ENCODE measurements around the gene DAZAP1. TPM values are rescaled to one million over a fixed set of nuclear protein-coding genes. Genes with fewer than 3 reads are reported as not detected.

The DAZAP1 gene
- total and polyA plus RNA-seq, 7 experiments from 2014 or later, result 5.0 to 227 (median 138) TPM

DNA sequence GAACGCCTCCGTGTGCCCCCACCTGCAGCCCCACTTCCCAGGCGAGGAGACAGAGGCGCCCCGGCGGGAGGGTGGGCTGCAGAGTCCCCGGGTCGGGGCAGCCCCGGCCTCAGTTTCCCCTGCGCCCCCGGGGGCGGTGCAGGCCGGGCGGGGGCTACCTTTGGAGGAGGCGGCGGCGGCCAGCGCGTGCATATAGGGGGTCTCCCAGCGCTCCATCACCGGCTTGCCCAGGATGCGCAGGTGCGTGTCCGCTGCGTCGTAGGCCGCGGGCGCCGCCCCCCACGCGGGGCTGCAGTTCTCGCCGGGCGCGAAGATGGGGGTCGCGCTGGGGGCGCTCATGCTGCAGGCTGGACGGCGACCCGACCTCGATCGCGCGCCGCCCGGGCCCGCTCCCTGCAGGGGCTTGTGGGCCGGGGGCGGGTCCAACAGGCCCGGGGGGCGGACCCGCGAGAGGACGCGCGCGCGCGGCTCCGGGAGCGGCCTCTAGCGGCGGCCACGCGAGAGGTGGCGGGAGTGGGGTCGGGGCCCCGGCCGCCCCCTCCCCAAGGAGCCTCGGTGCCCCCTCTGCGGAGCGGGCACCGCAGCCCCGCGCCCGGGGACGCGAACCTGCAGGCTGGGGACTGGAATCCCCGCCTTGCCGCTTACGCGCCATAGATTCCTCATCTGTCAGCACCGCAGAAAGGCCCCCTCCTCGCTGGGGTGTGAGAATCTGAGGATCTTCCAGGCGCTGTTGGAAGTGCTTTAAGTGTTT, 6.1 kb upstream of the DAZAP1 start, which contains the start of gene GAMT:
GAMT (minus strand) TSS at position 405 of the 751 bp plus-strand sequence; CDS start at position 339, 66 bp downstream.
- Histone ChIP-seq H3K27ac (ENCODE audit: low read depth, low read length) (peak within 1 kb of the TSS; percentile 59), H3K36me3 (ENCODE audit: control insufficient read depth in 2 of 3, insufficient read depth in 3 of 3, low read length in 3 of 3) (peaks cover 0 to 4% (median 0%) of the 10 kb centered on the region in 3 experiments), H3K4me3 (ENCODE audit: low read length) (peak within 1 kb of the TSS; percentile 58), H3K4me1 (ENCODE audit: control insufficient read depth in 2 of 2, insufficient read depth in 2 of 2, low read length in 2 of 2) (peaks cover 3 to 20% of the 10 kb centered on the region in 2 donors), H3K27me3 (ENCODE audit: control insufficient read depth in 2 of 2, insufficient read depth in 2 of 2, low read length in 2 of 2) (no peaks in the 10 kb centered on the region), H3K9me3 (ENCODE audit: control insufficient read depth in 2 of 3, low read length in 3 of 3) (no peaks in the 10 kb centered on the region)
- Mint-ChIP-seq H3K9me3 (no peaks in the 10 kb centered on the region), H3K4me3 (peak within 1 kb of the TSS; percentile 60 to 86 (median 77)), H3K27ac (peak within 1 kb of the TSS in 4 of 9 donors; percentile 38 to 72 (median 56)), H3K36me3 (no peaks in the 10 kb centered on the region), H3K4me1 (peaks cover 0 to 20% (median 12%) of the 10 kb centered on the region in 7 donors), H3K27me3 (peaks cover 0 to 9% (median 0%) of the 10 kb centered on the region in 5 donors)
- ChIA-PET POLR2A (no interaction called here), CTCF (no interaction called here)
- peak; percentile 88 for ATAC-seq
- intact Hi-C loops (cut with micrococcal nuclease), result loop anchor here (1.0 to 10.0 kb wide), 4 partner anchors 126 to 737 kb away; partner anchors contain the start of genes ATP5F1D (in 1 of the 2), CNN2 (in 1 of the 2), FAM174C (in 1 of the 2) and MIDN (in 1 of the 2)
- DNase-seq, result peak; percentile 28 to 71 (median 56)

DNA sequence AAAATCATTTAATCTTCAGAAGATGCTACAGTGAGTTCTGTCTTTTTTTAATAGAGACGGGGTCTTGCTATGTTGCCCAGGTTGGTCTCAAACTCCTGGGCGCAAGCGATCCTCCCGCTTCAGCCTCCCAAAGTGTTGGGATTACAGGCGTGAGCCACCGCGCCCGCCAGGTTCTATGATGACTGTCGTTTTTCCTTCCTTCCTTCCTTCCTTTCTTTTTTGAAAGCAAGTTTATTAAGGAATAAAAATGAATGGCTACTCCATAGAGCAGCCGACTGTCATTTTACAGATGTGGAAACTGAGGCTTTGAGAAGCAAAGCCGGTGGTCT, 5.5 kb upstream of the DAZAP1 start:
- ChIA-PET POLR2A (interaction anchor here (0.8 kb wide), 1 partner anchor 319 kb away, joined by 3 read pairs; no protein-coding TSS in a partner anchor), CTCF (interaction anchor here (1.2 kb wide), 1 partner anchor 12 kb away, joined by 3 read pairs; no protein-coding TSS in a partner anchor)
- Histone ChIP-seq H3K4me1 (ENCODE audit: control insufficient read depth in 2 of 2, insufficient read depth in 2 of 2, low read length in 2 of 2) (peaks cover 7 to 21% of the 10 kb centered on the region in 2 donors), H3K4me3 (ENCODE audit: low read length) (peak overlapping the region; percentile 58), H3K27me3 (ENCODE audit: control insufficient read depth in 2 of 2, insufficient read depth in 2 of 2, low read length in 2 of 2) (no peaks in the 10 kb centered on the region), H3K27ac (ENCODE audit: low read depth, low read length) (peak overlapping the region; percentile 59), H3K9me3 (ENCODE audit: control insufficient read depth in 2 of 3, low read length in 3 of 3) (no peaks in the 10 kb centered on the region), H3K36me3 (ENCODE audit: control insufficient read depth in 2 of 3, insufficient read depth in 3 of 3, low read length in 3 of 3) (peaks cover 0 to 4% (median 0%) of the 10 kb centered on the region in 3 experiments)
- ATAC-seq (no peak), DNase-seq (no peak)
- Mint-ChIP-seq H3K4me3 (peak overlapping the region; percentile 49 to 86 (median 60)), H3K36me3 (no peaks in the 10 kb centered on the region), H3K27me3 (peaks cover 0 to 9% (median 0%) of the 10 kb centered on the region in 5 donors), H3K9me3 (no peaks in the 10 kb centered on the region), H3K4me1 (peaks cover 0 to 25% (median 15%) of the 10 kb centered on the region in 7 donors), H3K27ac (peak overlapping the region in 2 of 9 donors; percentile 38 to 40)
- intact Hi-C loops (cut with micrococcal nuclease), result loop anchor here (1.0 to 10.0 kb wide), 4 partner anchors 127 to 737 kb away; partner anchors contain the start of genes ATP5F1D (in 1 of the 2), CNN2 (in 1 of the 2), FAM174C (in 1 of the 2) and MIDN (in 1 of the 2)

DNA sequence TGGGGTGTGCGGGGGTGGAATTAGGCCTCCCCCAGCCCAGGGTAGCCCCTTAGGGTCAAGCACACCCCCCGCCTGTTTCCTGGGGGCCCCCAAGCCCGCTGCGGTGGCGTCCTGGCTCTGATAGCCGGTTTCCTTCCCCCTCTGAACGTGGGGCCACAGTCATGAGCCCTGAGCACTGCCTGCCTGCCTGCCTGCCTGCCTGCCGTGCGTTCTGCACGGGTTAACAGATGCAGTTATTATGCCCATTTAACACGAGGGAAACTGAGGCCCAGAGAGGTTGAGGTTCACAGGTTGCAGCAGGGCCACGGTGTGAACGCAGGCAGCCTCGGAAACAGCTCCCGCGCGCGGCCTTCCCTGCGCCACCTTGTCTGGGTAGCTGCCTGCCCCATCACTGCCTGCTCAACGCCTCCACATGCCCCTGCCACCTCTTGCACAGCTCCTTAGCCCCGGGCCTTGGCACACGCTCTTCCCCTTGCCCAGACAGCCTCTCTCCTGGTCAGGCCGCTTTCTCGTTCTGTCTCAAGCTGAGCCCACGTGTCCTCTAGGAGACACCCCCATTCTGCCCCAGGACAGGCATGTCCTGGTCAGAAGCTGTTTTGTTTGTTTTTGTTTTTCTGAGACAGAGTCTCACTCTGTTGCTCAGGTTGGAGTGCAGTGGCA, 4.8 kb upstream of the DAZAP1 start:
- Mint-ChIP-seq H3K4me1 (peaks cover 0 to 28% (median 15%) of the 10 kb centered on the region in 7 donors), H3K9me3 (no peaks in the 10 kb centered on the region), H3K4me3 (peak overlapping the region; percentile 68 to 87 (median 80)), H3K27me3 (peaks cover 0 to 9% (median 0%) of the 10 kb centered on the region in 5 donors), H3K36me3 (no peaks in the 10 kb centered on the region), H3K27ac (peak overlapping the region in 6 of 9 donors; percentile 29 to 72 (median 61))
- intact Hi-C loops (cut with micrococcal nuclease), result loop anchor here (10.0 kb wide), 3 partner anchors 158 to 738 kb away; partner anchors contain the start of genes ATP5F1D (in 1 of the 2), CNN2 (in 1 of the 2), MIDN (in 1 of the 2) and RNF126 (in 1 of the 2)
- Histone ChIP-seq H3K4me3 (ENCODE audit: low read length) (no peak overlapping the region), H3K27ac (ENCODE audit: low read depth, low read length) (no peak overlapping the region), H3K27me3 (ENCODE audit: control insufficient read depth in 2 of 2, insufficient read depth in 2 of 2, low read length in 2 of 2) (no peaks in the 10 kb centered on the region), H3K4me1 (ENCODE audit: control insufficient read depth in 2 of 2, insufficient read depth in 2 of 2, low read length in 2 of 2) (peaks cover 7 to 23% of the 10 kb centered on the region in 2 donors), H3K9me3 (ENCODE audit: control insufficient read depth in 2 of 3, low read length in 3 of 3) (no peaks in the 10 kb centered on the region), H3K36me3 (ENCODE audit: control insufficient read depth in 2 of 3, insufficient read depth in 3 of 3, low read length in 3 of 3) (peaks cover 0 to 1% (median 0%) of the 10 kb centered on the region in 3 experiments)
- no peak for ATAC-seq
- CTCF ChIA-PET, result interaction anchor here (0.7 to 1.2 kb wide), 2 partner anchors 13 to 18 kb away, joined by 3 to 5 read pairs; no protein-coding TSS in a partner anchor
- POLR2A ChIA-PET, result interaction anchor here (0.5 to 1.7 kb wide), 4 partner anchors 127 to 419 kb away, joined by 3 to 4 read pairs (median 3); partner anchors contain the start of gene FAM174C
- no peak for DNase-seq

DNA sequence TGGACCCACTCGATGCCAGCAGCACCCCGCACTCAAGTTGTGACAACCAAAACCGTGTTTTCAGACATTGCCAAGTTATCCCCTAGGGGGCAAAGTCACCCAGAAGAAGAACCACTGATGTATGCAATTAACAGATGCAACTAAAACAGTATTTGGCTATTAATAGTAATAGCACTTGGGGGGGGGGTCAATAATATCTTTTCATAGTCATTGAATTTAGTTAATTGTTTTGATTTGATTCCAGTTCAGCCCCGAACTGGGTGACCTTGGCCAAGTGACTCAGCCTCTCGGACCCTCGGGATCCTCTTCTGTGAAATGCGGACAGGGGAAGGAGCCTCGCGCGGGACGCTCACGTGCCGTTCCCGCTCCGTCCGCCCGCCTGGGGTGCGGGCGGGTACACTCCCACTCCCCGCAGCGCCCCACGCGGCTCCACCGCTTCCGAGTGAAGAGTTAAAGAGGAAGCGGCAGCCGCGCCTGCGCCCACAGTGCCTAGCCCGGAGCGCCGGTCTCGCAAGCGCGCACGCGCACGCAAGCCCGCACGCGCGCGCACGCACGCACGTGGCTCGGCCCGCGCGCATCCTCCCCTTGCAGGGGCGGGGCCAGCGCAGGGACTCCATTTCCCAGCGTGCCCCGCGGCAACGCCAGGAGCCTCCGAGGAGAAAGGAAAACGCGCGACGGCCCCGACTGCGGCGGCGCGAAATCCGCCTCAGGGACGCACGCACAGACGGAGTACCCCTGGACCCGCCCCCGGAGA, 435 bp upstream of the DAZAP1 start:
- Histone ChIP-seq H3K4me1 (ENCODE audit: control insufficient read depth in 2 of 2, insufficient read depth in 2 of 2, low read length in 2 of 2) (peaks cover 38 to 40% of the 10 kb centered on the region in 2 donors), H3K9me3 (ENCODE audit: control insufficient read depth in 2 of 3, low read length in 3 of 3) (no peaks in the 10 kb centered on the region), H3K4me3 (ENCODE audit: low read length) (peak overlapping the region; percentile 40), H3K27ac (ENCODE audit: low read depth, low read length) (peak overlapping the region; percentile 98), H3K36me3 (ENCODE audit: control insufficient read depth in 2 of 3, insufficient read depth in 3 of 3, low read length in 3 of 3) (peaks cover 0 to 22% (median 4%) of the 10 kb centered on the region in 3 experiments), H3K27me3 (ENCODE audit: control insufficient read depth in 2 of 2, insufficient read depth in 2 of 2, low read length in 2 of 2) (no peaks in the 10 kb centered on the region)
- peaks cover 0 to 1% (median 0%) of the 10 kb centered on the region in 11 donors for H3K9me3 Mint-ChIP-seq
- peak overlapping the region; percentile 72 to 89 (median 80) for H3K4me3 Mint-ChIP-seq
- peak overlapping the region; percentile 50 to 93 (median 85) for H3K27ac Mint-ChIP-seq
- DNase-seq, result peak; percentile 99 to 100 (median 100)
- peaks cover 33 to 53% (median 45%) of the 10 kb centered on the region in 7 donors for H3K4me1 Mint-ChIP-seq
- ChIA-PET POLR2A (no interaction called here), CTCF (no interaction called here)
- peaks cover 0 to 7% (median 3%) of the 10 kb centered on the region in 5 donors for H3K36me3 Mint-ChIP-seq
- peak; percentile 93 for ATAC-seq
- peaks cover 0 to 9% (median 0%) of the 10 kb centered on the region in 5 donors for H3K27me3 Mint-ChIP-seq
- intact Hi-C loops (cut with micrococcal nuclease), result loop anchor here (1.0 to 10.0 kb wide), 19 partner anchors 24 to 1495 kb away; partner anchors contain the start of genes FAM174C (in 2 of the 2), MBD3 (in 2 of the 2), NDUFS7 (in 2 of the 2) and PTBP1 (in 2 of the 2)

DNA sequence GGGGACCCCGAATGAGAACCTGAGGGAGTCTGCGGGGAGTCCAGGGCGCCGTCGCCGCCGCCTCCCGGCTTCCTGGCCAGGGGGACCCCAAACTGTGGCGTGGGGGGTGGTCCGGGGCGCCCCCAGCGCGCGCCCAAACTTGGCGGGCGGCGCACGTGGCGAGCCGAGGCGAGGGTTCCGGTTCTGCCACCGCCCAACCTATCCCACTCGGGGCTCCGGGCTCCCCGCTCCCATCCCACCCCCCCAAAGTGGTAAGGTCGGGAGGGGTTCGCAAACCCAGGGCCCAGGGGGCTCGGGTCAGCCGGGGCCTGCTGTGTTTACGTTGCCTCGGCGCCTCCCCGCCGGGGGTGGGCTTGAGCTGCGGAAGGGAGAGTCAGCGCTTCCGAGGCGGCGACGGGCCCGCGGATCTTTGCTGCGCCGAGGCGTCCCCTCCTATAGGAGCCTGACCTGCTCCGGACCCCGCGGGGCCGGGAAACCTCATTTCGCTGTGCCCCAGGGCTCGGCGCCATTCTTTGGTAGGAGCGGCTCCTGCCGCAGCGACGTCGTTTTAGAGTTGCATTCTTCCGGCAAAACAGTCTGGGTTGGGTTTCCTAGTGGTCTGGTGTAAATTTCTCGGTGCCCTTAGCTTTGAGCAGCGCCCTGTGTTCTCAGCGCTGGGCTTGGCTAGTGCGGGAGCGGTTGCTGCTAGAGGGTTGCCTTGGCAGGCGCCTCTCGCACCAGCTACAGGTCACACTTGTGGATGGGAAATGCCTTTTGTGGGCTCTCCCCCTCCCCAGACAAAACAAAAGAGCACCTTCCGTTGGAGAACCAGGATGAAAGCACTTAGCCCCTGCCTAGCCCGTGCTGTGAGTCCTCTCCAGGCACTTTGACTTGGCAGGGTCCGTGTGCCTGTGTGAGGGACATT, 1.2 kb downstream of the DAZAP1 start:
- Histone ChIP-seq H3K4me3 (ENCODE audit: low read length) (peak overlapping the region; percentile 83), H3K27me3 (ENCODE audit: control insufficient read depth in 2 of 2, insufficient read depth in 2 of 2, low read length in 2 of 2) (no peaks in the 10 kb centered on the region), H3K9me3 (ENCODE audit: control insufficient read depth in 2 of 3, low read length in 3 of 3) (no peaks in the 10 kb centered on the region), H3K36me3 (ENCODE audit: control insufficient read depth in 2 of 3, insufficient read depth in 3 of 3, low read length in 3 of 3) (peaks cover 0 to 36% (median 8%) of the 10 kb centered on the region in 3 experiments), H3K4me1 (ENCODE audit: control insufficient read depth in 2 of 2, insufficient read depth in 2 of 2, low read length in 2 of 2) (peaks cover 40 to 47% of the 10 kb centered on the region in 2 donors), H3K27ac (ENCODE audit: low read depth, low read length) (peak overlapping the region; percentile 98)
- Mint-ChIP-seq H3K9me3 (peaks cover 0 to 1% (median 0%) of the 10 kb centered on the region in 11 donors), H3K27ac (peak overlapping the region; percentile 87 to 96 (median 93)), H3K4me3 (peak overlapping the region; percentile 92 to 96 (median 94)), H3K27me3 (no peaks in the 10 kb centered on the region), H3K36me3 (peaks cover 0 to 7% (median 3%) of the 10 kb centered on the region in 5 donors), H3K4me1 (peaks cover 34 to 56% (median 50%) of the 10 kb centered on the region in 7 donors)
- ChIA-PET POLR2A (interaction anchor here (0.6 to 1.9 kb wide), 8 partner anchors 12 to 153 kb away, joined by 3 to 11 read pairs (median 3); partner anchors contain the start of genes CIRBP and REEP6), CTCF (interaction anchor here (1.2 kb wide), 1 partner anchor 10 kb away, joined by 3 read pairs; no protein-coding TSS in a partner anchor)
- peak; percentile 44 to 67 (median 60) for DNase-seq
- intact Hi-C loops (cut with micrococcal nuclease), result loop anchor here (5.0 to 10.0 kb wide), 5 partner anchors 164 to 1494 kb away; partner anchors contain the start of genes ATP5F1D (in 1 of the 2), CNN2 (in 1 of the 2), MIDN (in 1 of the 2) and RNF126 (in 1 of the 2)
- ATAC-seq, result peak; percentile 2

Measured in naive thymus-derived CD4-positive, alpha-beta T cell (primary cell).